HG02678 (cell line): ENCODE results near the gene DAZAP2.

Source experiments
- ATAC-seq: cut with Tn5 transposase; IDR thresholded peaks from one replicate; pipeline ENCODE4 v1.9.1; 2021; ENCODE audit warnings: mild to moderate bottlenecking, moderate library complexity; ENCODE audit not compliant: unreplicated experiment

DAZAP2 gene

GRCh38 chr12:51238510-51239334 lies at the start of gene DAZAP2:
DAZAP2 (plus strand) TSS chr12:51238826; CDS start chr12:51238908, 82 bp downstream.
- ATAC-seq, result peak; percentile 94

- ATAC-seq, result no peak
These were observed 48.8 kb upstream of the DAZAP2 start for GRCh38 chr12:51189790-51190355.

GRCh38 chr12:51190820-51191219 lies 47.8 kb upstream of the DAZAP2 start:
- no peak for ATAC-seq

- no peak for ATAC-seq
These were observed 46.9 kb upstream of the DAZAP2 start for GRCh38 chr12:51191516-51192283.

DNA sequence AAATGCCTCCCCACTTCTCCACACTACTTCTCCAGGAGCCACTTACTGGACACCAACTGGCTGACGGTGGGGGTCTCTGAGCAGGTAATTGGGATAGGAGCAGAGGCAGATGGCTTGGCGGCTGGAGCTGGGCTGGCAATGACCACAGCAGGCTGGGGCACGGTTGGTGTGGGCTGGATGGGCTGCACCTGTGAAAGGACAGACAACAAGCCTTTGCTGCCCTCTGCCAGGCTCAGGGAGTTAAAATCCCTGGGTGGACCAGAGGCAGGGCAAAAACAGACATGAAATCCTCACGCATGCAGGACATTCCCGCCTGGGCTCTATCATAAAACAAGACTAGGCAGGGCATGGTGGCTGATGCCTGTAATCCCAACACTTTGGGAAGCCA lies 46.3 kb upstream of the DAZAP2 start:
- ATAC-seq, result no peak

DNA sequence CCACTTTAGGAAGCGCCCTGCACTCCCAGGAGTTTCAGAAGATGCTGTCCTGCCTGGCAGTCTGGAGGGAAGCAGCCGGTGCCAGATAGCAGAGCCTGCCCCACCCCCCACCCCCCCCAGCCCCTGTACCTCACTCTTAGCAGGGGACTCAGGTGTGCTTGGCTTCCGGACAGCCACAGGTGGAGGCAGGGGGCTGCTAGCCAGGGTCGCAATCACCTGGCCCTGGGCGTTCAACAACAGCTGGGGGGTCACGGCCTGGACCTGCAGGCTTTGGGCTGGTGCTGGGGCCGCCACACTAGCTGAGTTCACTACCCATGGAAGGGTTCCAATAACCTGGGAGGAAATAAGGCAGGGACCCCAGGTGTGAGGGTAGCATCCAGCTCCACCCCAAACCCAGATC lies 42.8 kb upstream of the DAZAP2 start:
- ATAC-seq, result no peak

DNA sequence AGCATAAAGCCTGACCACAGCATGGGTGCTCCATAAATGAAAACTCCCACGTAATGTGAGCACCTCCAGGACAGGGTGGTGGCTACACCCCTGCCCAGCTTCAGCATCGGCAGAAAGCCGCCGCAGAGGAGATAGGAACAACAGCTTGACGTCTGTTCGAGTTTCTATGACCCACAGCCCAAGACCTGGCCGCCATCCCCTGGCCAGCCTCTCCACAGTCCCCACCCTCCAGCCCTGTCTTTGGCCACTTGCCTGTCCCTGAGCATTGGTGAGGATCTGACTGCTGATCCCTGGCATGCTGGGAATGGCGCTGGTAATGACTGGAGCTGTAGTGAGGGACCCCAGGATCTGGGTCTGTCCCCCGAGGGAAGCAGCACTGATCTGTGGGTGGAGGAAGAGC lies 42.1 kb upstream of the DAZAP2 start:
- ATAC-seq, result no peak

DNA sequence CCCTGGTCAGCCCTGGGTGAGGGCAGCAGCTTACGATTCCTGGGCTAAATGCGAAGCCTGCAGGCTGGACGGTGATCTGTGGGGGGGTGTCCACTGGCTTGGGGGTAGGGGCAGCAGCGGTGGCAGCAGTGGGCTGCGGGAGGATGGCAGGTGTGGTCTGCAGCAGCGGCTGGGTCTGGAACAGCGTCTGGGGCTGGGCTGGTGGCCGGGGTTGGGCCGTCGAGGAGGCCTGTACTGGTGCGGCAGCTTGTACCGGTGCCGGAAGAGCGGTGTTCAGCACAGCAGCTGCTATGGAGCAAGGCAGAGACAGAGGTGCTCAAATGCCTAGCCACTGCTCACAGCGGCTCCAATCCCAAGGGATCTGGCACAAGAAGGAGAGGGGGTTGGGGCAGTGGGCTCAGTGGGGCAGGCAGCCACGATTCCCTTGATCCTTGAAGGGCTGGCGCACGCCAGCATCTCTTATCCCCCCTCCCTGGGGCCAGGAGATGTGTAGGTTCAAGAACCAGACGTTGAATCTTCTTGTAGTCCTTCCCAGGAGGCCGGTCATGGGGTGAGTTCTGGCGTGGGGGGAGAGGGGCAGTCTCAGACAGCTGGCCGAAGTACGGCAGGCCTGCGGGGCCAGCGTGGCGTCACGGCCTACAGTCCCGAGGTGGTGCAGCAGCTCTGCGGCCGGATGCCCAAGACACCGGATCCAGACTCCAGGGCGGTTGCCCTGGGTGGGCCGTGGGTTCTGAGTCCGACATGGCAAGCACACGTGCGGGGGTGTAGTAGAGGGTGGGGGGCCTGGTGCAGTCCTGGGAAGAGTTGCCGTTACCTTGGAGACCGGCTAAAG lies 40.7 kb upstream of the DAZAP2 start:
- no peak for ATAC-seq

DNA sequence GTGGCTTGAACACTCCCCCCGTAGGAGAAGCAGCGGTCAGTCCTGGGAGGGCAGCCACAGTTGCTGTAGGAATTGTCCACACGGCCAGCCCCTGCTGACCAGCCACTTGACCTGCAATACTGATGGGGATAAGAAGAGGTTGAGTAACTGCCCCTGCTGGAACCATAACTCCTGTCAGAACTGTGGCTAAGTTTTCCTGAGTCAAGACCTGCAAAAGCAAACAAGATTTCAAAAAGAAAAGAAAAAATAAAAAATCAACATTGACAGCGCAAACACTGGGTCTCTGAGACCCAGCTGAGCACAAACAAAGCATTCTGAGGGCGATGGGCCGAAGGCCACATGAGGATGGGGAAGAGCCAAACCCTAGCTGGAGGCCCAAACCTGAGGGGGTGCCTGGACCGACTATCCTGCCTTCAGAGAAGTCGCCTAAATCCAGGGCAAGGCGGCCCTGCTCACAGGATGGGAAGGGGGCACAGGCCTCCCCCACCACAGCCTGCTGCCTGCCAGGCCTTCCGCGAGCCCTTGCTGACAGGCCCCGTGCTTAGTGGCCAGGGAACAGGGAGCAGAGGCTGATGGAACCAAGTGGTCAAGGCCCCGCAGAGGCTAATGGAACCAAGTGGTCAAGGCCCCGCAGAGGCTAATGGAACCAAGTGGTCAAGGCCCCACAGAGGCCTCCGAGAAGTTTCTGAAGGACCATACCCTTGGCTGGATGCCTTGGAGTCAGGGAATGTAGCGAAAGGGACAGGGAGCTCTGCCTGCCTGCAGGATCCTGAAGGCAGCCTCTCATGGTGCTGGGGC lies 39.9 kb upstream of the DAZAP2 start:
- no peak for ATAC-seq

DNA sequence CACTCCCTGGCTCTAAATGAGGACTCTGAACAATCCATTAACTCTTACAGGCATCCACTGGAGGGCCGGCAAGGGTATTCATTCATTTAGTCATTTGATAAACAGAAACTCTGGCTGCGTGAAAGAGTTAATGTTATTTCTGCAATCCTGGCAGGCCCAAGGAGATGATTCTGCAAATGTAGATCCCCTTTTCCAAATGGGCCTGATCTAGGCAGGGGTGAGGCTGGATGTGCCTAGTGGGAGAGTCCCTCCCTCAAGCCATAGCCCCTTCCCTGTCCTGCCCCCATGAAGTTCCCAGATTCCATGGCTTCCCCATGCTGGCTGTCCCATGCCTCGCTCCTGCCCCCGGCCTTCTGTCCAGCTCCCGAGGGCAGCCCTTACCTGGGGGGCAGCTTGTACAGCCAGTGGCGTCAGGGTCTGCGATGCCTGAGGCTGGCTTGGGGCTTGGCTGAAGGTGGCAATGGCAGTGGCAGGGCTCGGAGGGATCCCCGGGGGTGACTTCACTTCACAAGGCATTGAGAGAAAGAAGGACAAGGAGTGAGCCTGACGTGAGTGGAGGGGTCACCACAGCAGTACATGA lies 39.2 kb upstream of the DAZAP2 start:
- ATAC-seq, result no peak

DNA sequence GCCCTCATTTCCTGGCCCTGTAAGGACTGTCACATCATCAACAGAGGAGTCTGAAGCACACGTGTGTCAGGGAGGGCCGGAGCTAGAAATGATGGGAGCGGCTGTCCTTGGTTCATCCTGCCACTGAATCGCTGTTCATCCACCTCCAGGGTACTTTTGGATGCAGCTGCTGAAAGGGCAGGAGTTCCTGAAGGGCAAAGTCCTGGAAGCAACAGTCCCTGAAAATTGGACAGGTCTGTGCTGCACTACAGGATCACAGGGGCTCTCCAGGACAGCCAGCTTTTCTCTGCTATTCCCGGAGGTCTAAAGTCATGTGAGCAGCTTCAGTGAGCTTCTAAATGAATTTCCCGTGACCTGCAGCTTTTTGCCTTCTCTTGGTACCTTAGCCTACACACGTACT lies 38.5 kb upstream of the DAZAP2 start:
- no peak for ATAC-seq

DNA sequence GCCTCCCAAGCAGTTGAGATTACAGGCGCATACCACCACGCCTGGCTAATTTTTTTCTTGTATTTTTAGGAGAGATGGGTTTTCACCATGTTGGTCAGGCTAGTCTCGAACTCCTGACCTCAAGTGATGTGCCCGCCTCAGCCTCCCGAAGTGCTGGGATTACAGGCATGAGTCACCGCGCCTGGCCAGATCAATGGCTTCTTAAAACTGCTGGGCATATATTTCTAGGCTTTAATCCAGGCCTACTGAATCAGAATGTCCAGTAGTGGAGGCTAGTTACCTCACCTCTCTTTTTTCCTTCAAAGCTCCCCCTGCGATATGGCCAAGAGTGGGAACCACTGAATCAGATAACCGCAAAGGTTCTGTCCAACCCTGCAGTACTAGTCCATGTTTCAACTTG lies 37.8 kb upstream of the DAZAP2 start:
- ATAC-seq, result no peak

- no peak for ATAC-seq
These were observed 35.9 kb upstream of the DAZAP2 start for GRCh38 chr12:51202718-51203117.

DNA sequence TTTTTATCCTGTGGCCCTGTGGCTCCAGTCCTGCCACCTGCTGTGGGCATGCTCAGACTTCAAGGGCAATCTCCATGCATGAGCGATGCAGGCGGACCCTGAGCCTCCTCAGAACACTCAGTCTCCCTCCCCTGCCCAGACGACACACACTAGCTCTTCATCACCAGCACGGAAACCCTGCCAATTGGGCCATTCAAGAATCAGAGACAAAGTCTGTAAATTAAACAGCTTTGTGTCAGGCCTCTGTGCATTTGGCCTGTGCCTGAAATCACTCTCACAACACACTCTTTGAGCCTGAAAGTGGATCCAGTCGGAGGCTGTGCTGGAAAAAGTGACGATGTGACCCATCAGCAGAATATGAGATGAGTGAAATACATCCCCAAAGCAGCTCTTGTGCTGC lies 33.3 kb upstream of the DAZAP2 start:
- ATAC-seq, result no peak

DNA sequence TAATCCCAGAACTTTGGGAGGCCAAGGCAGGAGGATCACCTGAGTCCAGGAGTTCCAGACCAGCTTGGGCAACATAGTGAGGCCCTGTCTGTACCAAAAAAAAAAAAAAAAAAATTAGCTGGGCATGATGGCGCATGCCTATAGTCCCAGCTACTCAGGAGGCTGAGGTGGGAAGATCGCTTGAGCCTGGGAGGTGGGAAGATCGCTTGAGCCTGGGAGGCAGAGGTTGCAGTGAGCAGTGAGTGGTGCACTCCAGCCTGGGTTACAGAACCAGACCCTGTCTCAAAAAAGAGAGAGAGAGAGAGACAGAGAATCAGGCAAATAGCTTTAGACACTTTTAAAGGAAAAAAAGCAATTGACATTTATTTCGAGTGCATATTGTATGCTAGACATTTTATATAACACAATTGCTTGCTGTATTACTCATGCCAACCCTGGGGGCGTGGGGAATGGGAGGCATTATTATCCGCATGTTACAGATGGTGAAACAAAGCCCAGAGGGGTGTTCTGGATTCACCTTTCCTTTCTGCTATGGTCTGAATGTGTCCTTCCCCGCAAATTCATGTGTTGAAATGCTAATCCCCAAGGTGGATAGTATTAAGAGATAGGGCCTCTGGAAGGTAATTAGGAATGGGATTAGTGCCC lies 30.5 kb upstream of the DAZAP2 start:
- no peak for ATAC-seq

DNA sequence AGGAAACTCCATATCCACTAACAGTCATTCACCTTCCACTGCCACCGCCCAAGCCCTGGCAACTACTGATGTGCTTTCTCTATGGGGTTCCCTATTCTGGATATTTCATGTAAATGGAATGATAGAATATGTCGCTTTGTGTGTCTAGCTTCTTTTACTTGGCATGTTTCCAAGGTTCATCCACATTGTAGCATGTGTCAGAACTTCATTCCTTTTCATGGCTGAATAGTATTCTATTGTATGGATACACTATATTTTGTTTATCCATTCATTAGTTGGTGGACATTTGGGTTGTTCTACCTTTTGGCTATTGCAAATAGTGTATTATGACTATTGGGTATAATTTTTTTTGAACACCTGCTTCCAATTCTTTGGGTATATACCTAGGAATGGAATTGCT lies 29.4 kb upstream of the DAZAP2 start:
- ATAC-seq, result no peak

DNA sequence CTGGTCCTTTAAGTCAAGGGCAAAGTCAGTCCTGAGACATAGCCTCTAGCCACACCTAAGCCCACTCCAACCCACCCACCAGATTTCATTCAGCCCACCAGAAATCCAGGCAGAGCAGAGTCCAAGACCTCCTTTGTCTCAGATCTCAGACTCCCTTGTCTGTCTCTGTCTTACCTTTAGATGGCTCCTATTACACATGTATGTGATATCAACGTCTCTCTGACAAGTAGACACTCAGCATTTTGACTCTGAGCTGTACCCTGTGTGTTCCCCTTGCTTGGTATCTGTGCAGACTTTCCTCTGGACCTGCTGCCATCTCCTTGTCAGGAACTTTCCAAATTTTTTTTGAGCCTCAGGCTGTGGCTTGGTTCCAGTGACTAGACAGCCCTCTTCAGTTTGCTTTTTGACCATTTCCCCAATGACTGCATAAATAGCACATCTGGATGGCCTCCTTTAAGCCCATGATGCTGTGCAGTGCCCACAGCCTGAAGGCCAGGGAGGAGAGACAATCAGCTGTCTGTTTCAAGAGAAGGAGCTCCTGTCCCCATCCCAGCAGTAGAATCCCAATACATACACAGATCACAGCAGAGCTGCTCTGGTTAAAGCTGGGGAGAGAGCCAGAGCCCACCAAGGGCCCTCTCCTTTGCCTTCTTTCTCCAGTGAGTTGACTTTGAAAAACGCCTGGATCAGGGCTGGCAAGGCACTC lies 27.8 kb upstream of the DAZAP2 start:
- ATAC-seq, result no peak

- no peak for ATAC-seq
These were observed 23.7 kb upstream of the DAZAP2 start for GRCh38 chr12:51214895-51215294.

DNA sequence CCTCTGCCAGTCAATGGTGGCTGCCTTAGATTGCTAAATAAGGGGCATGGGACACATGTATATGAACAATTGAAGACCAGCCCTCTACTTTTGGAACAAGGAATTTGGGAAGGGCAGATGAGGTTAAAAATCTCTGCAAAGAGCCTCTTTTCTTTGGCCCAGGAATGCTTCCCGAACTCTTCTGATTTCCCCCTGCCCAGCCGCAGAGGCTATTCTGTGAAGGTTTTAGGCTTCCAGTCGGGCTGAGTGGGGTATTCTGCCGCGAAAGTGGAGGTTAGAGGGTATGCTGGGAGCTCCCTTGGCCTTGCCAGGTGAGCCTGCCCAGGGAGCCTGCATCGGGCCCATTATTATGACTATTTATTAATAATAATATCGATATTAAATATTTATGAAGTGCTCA lies 22.0 kb upstream of the DAZAP2 start:
- ATAC-seq, result no peak
